GM21381 (cell line): ENCODE measurements around the gene AATF.

Source experiments
- ATAC-seq: cut with Tn5 transposase; IDR thresholded peaks from one replicate; pipeline ENCODE4 v1.9.1; 2021; ENCODE audit warnings: mild to moderate bottlenecking, moderate library complexity; ENCODE audit not compliant: unreplicated experiment

Gene AATF

GRCh38 chr17:36948717-36949460 lies at the start of gene AATF:
TSS of gene AATF (plus strand) at chr17:36948954. CDS start at chr17:36949126, 172 bp downstream.
- ATAC-seq = peak; percentile 83

GRCh38 chr17:36899250-36900159 lies 49.2 kb upstream of the AATF start:
- no peak for ATAC-seq

DNA sequence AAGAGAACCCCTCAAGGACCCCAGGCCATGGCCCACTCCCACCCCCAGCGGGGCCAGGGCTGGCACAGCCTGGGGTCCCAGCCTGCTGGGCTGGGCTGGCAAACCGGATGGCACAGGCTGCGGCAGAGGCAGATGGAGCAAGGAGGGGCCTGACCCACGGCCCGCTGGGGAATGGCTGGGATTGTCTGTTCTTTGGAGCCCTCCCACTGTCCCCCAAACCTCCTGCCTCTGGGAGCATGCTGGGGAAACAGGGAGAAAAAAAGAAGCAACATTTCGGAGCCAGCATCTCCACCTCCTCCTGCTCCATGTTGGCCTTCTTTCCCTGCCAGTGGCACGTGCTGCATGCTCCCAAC lies 48.6 kb upstream of the AATF start:
- ATAC-seq = no peak

GRCh38 chr17:36901506-36901905 lies 47.2 kb upstream of the AATF start:
- ATAC-seq = no peak

GRCh38 chr17:36907407-36907806 lies 41.3 kb upstream of the AATF start:
- no peak for ATAC-seq

GRCh38 chr17:36910513-36910912 lies 38.2 kb upstream of the AATF start:
- ATAC-seq = no peak

GRCh38 chr17:36911001-36911400 lies 37.8 kb upstream of the AATF start:
- no peak for ATAC-seq

DNA sequence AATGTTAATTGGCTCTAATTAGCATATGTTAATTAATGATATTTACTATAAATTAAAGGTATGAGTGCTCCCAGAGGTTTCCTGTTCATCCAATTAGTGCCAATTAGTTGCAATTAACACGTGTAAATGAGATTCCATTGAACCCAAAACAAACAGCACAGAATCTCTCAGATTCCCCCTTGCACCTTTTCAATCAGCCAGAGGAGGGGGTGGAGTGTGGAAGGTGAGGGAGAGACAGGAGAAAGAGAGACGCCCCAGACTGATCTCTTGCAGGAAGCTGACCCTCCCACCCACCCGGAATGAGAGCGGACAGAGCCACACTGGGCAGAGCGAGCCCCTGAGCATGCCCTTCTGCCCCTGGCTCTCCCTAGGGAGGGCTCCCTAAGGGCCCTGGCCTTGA lies 35.6 kb upstream of the AATF start:
- no peak for ATAC-seq

DNA sequence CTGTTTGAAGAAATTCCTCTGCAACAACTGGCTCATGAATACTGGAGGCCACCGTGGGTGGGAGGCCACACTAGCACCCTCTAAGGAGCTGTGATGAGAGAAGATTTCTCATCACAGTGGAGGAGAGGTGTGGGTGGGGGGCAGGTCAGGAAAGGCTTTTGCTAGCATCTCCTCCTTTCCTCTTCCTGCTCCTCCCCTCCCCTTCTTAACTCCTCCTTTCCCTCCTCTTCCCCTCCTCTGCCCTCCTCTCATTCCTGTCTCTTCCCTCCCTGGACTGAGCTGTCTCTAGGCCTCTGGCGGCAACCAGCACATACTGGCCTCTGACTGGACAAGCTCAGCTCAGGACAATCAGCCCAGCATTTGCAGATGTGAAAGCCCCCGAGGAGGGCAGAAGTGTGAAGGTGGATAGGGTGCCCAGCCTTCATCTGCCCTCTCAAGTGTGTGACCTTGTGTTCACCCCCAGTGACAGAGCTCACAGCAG lies 30.5 kb upstream of the AATF start:
- no peak for ATAC-seq

- no peak for ATAC-seq
These were observed 29.3 kb upstream of the AATF start for GRCh38 chr17:36919407-36919968.

GRCh38 chr17:36920032-36921005 lies 28.4 kb upstream of the AATF start:
- no peak for ATAC-seq

GRCh38 chr17:36921095-36921851 lies 27.5 kb upstream of the AATF start:
- ATAC-seq = no peak

- no peak for ATAC-seq
These were observed 26.6 kb upstream of the AATF start for GRCh38 chr17:36922175-36922574.

GRCh38 chr17:36923814-36924221 lies 24.9 kb upstream of the AATF start:
- ATAC-seq = no peak

DNA sequence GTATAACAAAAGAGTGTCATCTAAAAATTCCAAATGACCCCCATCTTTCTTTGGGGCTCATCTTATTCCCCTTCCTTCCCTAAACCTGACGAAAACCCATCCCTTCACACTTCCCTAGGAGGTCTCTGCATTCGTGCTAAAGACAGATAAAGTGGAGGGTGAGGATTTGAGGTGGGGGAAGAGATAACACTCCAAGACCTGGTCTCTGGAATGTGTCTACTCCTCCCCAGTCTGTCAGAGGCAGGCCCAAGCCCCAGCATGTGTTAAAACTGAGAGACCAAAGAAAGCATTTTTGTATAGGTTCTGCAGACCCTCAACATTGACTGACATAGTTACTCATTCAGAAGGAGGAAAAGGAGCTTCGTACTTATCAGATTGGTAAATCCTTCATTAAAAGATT lies 22.5 kb upstream of the AATF start:
- no peak for ATAC-seq

GRCh38 chr17:36926701-36927100 lies 22.1 kb upstream of the AATF start:
- ATAC-seq = no peak

DNA sequence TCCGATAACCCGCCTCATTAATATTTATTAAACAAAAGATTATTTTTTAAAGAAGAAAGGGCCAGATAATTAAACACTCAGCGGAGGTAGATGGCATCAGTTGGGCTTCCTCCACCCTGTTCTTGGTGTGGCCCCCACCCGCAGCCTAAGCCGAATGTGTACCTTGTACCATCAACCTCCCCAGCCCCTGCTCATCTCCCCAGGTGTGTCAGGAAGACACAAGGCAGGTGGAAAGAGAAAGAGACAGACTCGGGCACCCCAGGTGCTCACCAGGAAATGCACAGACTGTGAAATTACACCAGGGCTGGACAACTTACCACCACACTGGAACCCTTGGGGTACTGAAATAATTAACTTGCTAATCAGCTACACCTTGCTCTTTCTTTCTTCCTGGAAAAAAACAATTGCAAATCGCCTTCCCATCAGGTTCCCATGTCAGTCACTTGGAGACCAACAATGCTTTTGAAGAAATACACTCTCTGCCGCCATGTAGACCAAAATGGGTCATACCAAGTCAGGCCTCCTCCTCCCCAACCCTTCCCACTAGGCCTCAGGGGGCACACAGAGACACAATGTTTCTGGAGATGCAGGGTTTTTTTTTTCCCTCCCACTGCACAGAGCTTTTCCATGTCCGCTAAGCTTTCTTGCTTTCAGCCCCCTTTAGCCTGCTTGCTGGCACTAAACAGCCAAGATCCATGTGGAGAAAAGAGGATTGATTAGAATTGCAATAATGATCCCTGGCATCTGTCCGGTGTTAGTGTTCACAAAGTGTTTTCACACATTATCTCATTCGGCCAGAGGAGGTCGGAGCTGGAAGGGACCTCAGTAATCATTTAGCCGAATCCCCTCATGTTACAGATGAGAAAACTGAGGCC lies 20.0 kb upstream of the AATF start:
- no peak for ATAC-seq

DNA sequence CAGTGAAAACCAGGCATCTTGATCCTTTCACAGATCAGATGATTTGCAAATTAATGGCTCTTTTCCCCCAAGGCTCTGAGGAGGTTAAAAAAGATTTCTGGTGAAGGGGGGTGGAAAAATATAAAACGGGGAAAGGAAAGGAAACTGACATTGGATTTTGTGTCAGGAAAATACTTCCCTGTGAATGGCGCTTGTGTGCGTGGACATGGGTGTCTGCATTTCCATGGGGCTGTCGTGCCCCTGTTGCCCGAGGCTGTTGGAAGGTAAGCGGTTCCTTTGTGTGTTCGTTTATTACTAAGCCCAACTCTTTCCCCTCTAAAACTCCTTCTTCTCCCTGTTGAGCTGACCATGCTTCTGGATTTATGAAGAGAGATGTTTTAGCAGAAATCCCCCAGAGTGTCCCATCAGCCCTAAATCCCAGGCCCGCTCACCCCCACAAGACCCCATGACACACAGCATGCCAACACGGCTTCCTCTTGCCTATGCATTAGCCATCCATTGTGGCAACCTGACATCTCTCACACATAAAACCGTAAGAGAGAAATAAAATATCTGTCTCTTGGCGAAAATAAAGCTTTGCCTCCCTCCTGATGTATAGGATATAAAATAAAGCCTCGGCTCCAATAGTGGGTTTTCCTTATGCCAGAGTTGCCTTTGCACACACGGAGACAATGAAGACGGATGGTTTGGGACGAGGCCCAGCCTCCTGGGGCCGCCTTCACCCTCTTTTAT lies 18.7 kb upstream of the AATF start:
- ATAC-seq = no peak
